ENCODE measurements around the gene PRDM12. TPM values are rescaled to one million over a fixed set of nuclear protein-coding genes. Genes with fewer than 3 reads are reported as not detected.

The PRDM12 gene
- polyA plus RNA-seq (2013, experiment 1 of 2; ENCODE audit: insufficient read length) = not detected
- not detected for polyA plus RNA-seq (2013, experiment 2 of 2; ENCODE audit: insufficient read length)

GRCh38 chr9:130664251-130665028 lies at the start of gene PRDM12:
PRDM12 (plus strand) TSS chr9:130664594; CDS start chr9:130664654, 60 bp downstream.
- no peak for DNase-seq

DNA sequence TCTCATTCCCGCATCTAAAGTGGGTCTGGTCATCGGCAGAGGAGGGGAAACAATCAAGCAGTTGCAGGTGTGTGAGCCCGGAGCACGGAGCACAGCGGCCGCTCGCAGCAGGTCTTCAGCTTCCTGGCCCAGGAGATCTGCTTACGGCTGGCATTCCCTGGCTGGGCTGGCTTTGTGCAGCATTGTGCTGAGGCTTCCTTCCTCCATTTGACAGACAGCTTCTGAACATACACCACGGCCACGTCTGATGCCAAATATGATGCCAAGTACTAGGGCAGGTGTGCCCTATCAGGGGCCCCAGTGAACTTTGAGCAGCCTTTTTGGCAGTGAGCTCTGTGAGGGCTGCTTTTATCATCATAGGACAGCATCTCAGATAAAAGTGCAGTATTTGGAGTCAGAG lies 47.9 kb upstream of the PRDM12 start:
- no peak for DNase-seq

DNA sequence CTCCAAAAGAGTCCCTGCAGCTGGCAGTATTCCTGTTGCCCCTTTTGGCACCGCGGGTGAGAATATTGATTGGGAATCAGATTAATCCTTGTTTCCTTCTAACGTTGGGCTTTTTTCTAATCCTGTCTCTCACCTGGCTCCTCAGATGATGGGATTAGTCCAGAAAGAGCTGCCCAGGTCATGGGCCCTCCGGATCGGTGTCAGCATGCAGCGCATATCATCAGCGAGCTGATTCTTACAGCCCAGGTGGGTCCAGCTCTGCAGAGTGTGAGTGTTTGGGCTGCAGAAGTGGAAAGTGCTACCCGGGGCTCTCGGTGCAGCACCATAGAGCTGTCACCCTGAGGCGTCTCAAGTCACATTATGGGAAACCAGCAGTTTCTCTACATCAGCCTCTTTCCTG lies 40.9 kb upstream of the PRDM12 start:
- DNase-seq = no peak

DNA sequence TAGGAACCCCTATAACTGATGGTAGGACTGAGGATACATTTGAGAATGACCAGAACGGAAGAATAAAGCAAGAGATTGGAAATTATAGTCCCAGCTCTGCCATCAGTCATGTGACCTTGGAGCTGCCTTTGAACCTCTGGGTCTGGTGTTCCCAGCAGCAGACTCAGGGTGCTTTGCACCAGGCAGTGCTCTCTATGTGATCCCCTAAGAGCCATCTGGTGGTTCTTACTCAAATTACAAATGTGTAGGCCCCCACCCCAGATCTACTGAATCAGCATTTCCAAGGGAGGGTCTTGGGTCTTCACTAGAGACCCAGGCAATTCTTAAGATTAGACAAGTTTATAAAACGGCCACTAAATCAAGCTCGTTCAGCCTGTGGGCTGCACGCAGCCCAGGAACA lies 40.2 kb upstream of the PRDM12 start:
- no peak for DNase-seq

DNA sequence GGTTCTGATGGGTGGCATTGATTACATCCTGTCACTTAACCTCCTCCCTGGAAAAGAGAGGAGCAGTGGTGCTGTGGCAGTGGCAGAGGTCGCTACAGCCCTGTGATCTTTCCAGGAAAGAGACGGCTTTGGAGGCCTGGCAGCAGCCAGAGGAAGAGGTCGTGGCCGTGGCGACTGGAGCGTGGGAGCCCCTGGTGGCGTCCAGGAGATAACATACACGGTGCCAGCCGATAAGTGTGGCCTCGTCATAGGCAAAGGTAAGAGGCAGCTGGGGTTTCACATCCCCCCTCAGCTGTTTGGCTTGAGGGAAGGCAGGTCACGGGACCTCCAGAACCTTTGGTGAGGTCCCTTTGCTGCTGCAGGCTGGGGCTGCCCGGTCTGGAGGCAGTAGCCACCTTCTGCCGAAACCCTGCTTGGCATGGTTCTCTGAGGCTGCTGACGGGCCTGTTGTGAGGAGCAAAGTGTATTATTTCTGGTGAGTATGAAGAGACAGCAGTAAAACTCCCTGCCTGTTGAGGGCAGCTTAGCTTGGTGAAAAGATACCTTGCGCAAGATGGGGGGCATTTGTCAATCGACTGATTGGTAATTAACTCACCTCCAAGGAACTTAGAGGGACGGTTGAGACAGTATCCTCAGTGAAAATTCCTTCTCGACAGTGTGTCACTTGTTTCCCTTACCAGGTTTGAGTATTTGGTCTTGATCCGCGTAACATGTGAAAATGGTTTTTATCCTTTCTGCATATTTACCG lies 38.0 kb upstream of the PRDM12 start:
- DNase-seq = no peak

- DNase-seq = no peak
These were observed 37.3 kb upstream of the PRDM12 start for GRCh38 chr9:130627051-130627450.

DNA sequence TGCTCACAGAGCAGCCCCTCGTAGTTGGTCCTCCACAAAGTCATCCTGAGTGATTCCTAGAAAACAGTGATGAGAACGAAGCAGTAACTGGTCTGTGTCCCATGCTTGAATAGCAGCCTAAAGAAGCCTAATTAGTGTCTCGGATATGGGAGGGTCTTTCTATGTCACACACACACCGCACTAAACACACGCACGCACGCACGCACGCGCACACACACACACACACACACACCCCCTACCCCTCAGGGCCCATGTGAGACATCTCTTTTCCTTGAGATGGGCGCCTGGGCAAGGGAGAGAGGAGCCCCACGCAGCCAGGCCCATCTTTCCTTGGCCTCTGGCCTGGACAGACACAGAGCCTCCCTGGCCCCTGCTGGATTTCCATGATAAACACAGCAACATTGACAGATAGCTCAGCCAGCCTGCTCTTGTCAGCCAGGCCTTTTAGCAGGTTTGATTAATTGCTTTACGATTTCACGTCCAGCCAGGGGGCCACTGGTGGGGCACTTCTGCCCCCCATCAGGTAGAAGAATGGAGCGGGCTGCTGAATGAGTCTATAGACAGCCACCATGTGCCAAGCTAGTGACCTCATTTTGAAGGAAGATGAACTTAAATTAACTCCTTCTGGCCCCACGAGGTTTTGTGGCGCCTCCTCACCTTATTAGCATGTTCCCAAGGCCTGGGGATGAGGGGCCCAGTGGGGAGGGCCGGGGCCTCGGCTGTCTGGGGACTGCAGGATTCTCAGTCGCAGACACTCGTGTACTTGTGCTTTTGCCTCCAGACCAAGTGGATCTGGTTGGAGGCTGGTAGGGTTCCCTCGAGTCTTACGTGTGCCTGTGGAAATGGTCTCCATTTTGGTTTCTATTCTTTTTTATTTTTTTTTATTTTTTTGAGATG lies 36.2 kb upstream of the PRDM12 start:
- DNase-seq = no peak

DNA sequence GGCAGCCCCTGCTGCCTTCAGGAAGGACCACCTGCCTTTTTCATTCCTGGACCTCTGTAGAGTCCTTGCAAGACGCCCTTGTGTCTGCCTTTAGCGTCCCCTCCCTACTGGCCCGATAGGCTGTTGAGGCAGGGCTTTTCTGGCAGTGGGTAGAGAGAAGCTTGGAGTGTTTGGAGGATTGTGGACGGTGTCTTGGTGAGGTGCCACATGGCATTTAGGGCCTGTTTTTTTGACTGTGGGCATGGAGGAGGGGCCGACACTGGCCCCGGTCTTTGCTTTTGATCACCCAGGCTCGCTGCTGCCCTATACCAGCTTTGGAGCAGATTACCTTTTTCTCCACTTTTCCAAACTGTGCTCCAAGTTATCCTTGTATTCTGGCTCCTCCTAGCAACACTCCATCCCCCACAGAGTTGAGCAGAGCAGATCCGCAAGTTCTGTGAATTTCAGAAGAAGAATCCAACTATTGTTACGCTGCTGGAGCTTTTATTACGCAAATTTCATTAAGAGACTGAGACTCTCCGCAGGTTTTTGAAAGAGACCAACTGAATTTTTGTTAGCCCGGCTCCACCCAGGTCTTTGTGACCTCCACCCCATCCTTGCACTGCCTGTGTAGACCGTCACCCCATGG lies 34.8 kb upstream of the PRDM12 start:
- DNase-seq = no peak

DNA sequence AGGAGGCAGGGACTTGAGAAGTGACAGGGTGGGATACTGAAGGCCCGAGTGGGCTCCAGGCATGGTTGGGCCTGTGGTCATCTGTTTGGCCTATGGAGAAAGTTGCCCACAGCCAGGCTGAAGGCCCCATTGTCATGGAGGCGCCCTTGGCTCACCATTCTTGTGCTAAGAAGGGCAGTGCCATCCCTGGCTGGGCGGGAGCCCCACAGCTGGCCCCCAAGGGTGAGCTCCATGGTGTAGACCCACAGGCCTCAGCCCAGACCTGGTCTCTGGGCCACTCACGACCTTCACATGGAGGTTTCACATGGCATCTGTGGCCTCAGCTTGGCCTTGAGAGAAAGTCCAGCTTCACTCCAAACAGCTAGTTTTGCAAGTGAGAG lies 34.3 kb upstream of the PRDM12 start:
- no peak for DNase-seq

DNA sequence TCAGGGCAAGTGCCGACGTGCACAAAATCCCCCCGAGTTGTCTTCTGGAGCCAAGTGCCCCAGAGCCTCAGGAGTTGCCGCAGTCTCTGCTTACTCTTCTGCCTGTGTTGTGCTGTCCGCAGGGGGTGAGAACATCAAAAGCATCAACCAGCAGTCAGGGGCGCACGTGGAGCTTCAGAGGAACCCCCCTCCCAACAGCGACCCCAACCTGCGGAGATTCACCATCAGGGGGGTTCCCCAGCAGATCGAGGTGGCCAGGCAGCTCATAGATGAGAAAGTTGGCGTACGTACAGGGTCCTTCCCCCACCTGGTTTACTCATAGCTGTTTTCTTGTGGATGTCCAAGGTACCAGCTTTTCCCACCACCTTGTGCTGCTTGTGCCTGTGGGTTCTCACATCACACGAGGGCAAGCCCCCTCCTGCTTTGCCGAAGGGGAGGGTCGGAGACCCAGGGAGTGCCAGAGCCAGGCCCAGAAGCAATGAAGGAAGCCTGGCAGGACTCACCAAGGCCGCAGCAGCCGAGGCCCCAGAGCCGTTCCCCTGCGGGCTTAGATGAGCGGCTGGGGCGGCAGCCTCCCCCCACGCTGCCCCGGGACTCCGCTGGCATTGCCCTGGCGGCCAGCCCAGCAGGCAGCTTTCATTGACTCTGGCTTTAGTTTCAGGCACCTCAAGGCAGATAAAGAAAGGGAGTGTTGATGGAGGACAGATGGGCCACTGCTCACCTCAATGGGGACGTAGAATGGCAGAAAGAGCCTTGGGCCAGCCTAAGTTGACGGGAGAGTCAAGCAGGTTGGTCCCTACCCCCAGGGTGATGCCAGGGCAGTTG lies 33.7 kb upstream of the PRDM12 start:
- no peak for DNase-seq

DNA sequence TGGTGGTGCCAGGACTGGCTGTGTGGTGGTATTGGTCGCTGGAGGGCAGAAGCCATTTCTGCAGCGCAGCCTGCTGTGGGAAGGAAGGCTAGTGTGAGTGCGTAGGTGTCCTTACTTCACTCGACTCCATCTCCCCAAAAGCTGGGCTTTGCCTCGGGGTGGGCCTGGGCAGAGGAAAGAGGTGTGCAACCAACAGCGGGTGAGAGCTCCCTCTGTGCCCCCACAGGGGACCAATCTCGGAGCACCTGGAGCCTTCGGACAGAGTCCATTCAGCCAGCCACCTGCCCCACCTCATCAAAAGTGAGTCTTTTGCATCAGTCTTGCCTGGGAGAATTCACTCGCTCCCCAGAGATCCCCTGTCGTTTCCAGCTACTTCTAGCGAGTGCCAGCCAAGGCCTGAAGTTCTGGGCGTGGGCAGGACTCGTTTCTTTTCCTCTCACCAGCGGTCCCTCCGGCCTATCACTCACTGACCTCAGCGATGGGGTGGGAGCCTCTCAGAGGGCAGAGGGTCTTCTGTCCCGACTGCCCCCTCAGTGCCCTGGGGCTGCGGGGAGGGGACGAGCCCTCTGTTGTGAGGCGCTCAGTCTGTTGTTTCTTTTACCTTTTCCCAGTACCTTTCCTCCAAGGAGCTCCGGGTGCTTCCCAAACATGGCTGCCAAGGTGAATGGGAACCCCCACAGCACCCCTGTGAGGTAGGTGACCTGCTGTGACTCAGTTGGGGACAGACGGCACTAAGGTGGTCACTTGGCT lies 32.9 kb upstream of the PRDM12 start:
- DNase-seq = no peak

GRCh38 chr9:130632081-130632710 lies 32.2 kb upstream of the PRDM12 start:
- no peak for DNase-seq

DNA sequence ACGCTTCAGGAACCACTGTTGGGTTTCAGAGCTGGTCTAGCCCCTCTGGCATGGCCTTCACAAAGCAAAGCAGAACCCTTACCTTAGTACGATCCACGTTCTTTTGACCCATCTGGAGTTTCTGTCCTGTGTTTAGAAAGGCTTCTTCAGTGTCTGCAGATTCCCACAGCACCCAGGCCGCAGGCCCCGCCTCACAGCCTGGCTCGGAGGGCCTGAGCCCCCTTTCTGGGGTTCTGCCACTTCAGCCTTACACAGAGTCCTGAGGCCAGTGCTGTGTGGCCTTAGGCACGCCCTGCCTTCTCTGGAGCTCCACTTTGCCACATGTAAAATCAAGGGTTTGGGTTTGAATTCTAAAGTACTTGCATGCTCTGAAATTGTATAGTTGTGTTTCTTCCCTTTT lies 31.6 kb upstream of the PRDM12 start:
- no peak for DNase-seq

- no peak for DNase-seq
These were observed 30.8 kb upstream of the PRDM12 start for GRCh38 chr9:130633336-130634190.

DNA sequence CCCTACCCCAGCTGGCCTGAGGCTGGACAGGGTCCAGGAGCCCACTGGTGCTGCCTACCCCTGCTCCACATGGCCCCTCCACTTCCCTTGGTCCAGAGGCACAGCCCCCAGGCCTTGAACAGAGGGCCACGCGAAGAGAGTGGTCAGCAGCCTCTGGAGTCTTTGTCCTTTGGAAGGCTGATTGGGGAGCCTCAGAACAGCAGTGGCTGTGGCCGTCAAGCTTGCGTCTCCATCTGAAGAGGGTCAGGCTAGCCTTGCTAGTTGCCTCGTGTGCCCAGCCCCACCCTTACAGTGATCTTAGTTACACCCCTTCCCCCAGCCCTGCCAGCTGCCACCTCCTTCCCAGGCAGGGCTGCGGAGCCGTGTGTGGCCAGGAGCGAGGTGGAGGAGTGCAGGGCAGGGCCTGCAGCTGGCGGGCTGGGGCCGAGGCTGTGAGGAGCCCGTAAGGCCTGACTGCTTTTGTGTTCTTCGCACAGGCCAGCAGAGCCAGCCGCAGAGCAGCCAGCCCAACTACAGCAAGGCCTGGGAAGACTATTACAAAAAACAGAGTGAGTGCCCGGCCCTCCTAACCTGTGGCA lies 30.1 kb upstream of the PRDM12 start:
- no peak for DNase-seq

GRCh38 chr9:130634801-130635200 lies 29.6 kb upstream of the PRDM12 start:
- DNase-seq = no peak

GRCh38 chr9:130635306-130635705 lies 29.1 kb upstream of the PRDM12 start:
- no peak for DNase-seq

- DNase-seq = no peak
These were observed 28.4 kb upstream of the PRDM12 start for GRCh38 chr9:130635721-130636647.
